IPS-20b (cell line): ENCODE data around the gene TUBA4A.
"Not testable (repeated sequence)": the region's sequence is repeated elsewhere in the genome, so short reads cannot be mapped to it uniquely, and the experiment has no call there.

Experiments used
- H3K27ac ChIP-seq: one replicate; pipeline ENCODE4 v1.5.1; 2013; ENCODE audit warnings: low read length
- H3K27me3 ChIP-seq: 2 replicates; pipeline ENCODE4 v1.6.1; 2013; ENCODE audit warnings: mild to moderate bottlenecking, low read length, inconsistent platforms; ENCODE audit not compliant: insufficient read depth
- H3K36me3 ChIP-seq: 2 replicates; pipeline ENCODE4 v1.6.1; 2013; ENCODE audit warnings: low read depth, mild to moderate bottlenecking, inconsistent platforms, low read length, moderate library complexity; ENCODE audit not compliant: insufficient read depth
- H3K4me1 ChIP-seq: 2 replicates; pipeline ENCODE4 v1.6.1; 2013; ENCODE audit warnings: mild to moderate bottlenecking, control low read depth, inconsistent platforms, low read length, moderate library complexity; ENCODE audit not compliant: insufficient read depth
- H3K4me3 ChIP-seq: 2 replicates; pipeline ENCODE4 v1.5.1; 2013; ENCODE audit warnings: mild to moderate bottlenecking, low read length, inconsistent platforms
- H3K9ac ChIP-seq: 2 replicates; pipeline ENCODE4 v1.6.1; 2013; ENCODE audit warnings: low read depth, mild to moderate bottlenecking, inconsistent platforms, low read length, moderate library complexity
- H3K9me3 ChIP-seq: 2 replicates; pipeline ENCODE4 v1.6.1; 2013; ENCODE audit warnings: mild to moderate bottlenecking, low read depth, low read length, inconsistent platforms; ENCODE audit not compliant: insufficient read depth

TUBA4A gene

GRCh38 chr2:219205165-219205538 is 48.6 kb downstream of the TUBA4A start:
- H3K9me3 ChIP-seq, result no peaks in the 10 kb centered on the region
- peaks cover 20% of the 10 kb centered on the region; the same call in 1 of the 2 replicates for H3K36me3 ChIP-seq
- H3K4me3 ChIP-seq, result no peak overlapping the region
- no peak overlapping the region for H3K9ac ChIP-seq
- H3K27ac ChIP-seq, result no peak overlapping the region
- peaks cover 4% of the 10 kb centered on the region; the same call in 1 of the 2 replicates for H3K4me1 ChIP-seq
- H3K27me3 ChIP-seq, result no peaks in the 10 kb centered on the region

- H3K4me1 ChIP-seq, result peaks cover 4% of the 10 kb centered on the region; the same call in 1 of the 2 replicates
- H3K27me3 ChIP-seq, result no peaks in the 10 kb centered on the region
Observed at GRCh38 chr2:219204425-219205164, 49.1 kb downstream of the TUBA4A start.

GRCh38 chr2:219201331-219201730 is 52.4 kb downstream of the TUBA4A start:
- H3K9ac ChIP-seq, H3K27me3 ChIP-seq, H3K27ac ChIP-seq: not testable (repeated sequence)

More at GRCh38 chr2:219204425-219205164, 49.1 kb downstream of the TUBA4A start:
- H3K36me3 ChIP-seq, result peaks cover 15% of the 10 kb centered on the region; the same call in 1 of the 2 replicates
- H3K27ac ChIP-seq, result no peak overlapping the region
- H3K9ac ChIP-seq, result no peak overlapping the region
- no peak overlapping the region for H3K4me3 ChIP-seq
- H3K9me3 ChIP-seq, result no peaks in the 10 kb centered on the region

GRCh38 chr2:219200502-219201326 is 53.0 kb downstream of the TUBA4A start:
- H3K9ac ChIP-seq, H3K27me3 ChIP-seq, H3K36me3 ChIP-seq, H3K9me3 ChIP-seq, H3K4me3 ChIP-seq, H3K4me1 ChIP-seq, H3K27ac ChIP-seq: not testable (repeated sequence)

More at GRCh38 chr2:219201331-219201730, 52.4 kb downstream of the TUBA4A start:
- not testable (repeated sequence) for H3K9me3 ChIP-seq, H3K36me3 ChIP-seq, H3K4me3 ChIP-seq, H3K4me1 ChIP-seq
